Smooth muscle cell (in vitro differentiated cells): ENCODE data around the gene MAP2K5. TPM values are rescaled to one million over a fixed set of nuclear protein-coding genes. Genes with fewer than 3 reads are reported as not detected.

Source experiments
- DNase-seq: peaks from one replicate; lab custom pipeline; 2025; ENCODE audit not compliant: unreplicated experiment; lab: John Stamatoyannopoulos, UW
- H2AFZ ChIP-seq: fragments of 200-600 bp; sonication (generic); 2 replicates; pipeline ENCODE4 v1.6.0; 2016; ENCODE audit warnings: antibody characterized with exemption, low read depth, mild to moderate bottlenecking
- H3F3A ChIP-seq: fragments of 200-600 bp; sonication (generic); 2 replicates; pipeline ENCODE4 v1.6.0; 2017; ENCODE audit warnings: antibody characterized with exemption, low read depth
- H3K27ac ChIP-seq: fragments of 200-600 bp; sonication (generic); 2 replicates; pipeline ENCODE4 v1.5.1; 2016; ENCODE audit warnings: low read depth, mild to moderate bottlenecking
- H3K27me3 ChIP-seq: fragments of 200-600 bp; sonication (generic); 2 replicates; pipeline ENCODE4 v1.6.1; 2016; ENCODE audit warnings: low read depth, mild to moderate bottlenecking
- H3K36me3 ChIP-seq: fragments of 200-600 bp; sonication (generic); 2 replicates; pipeline ENCODE4 v1.5.1; 2016; ENCODE audit warnings: low read depth
- H3K4me1 ChIP-seq: fragments of 200-600 bp; sonication (generic); 2 replicates; pipeline ENCODE4 v1.5.1; 2016; ENCODE audit warnings: low read depth
- H3K4me2 ChIP-seq: fragments of 200-600 bp; sonication (generic); 2 replicates; pipeline ENCODE4 v1.6.0; 2016; ENCODE audit warnings: mild to moderate bottlenecking
- H3K4me3 ChIP-seq: fragments of 200-600 bp; sonication (generic); 2 replicates; pipeline ENCODE4 v1.5.1; 2016; ENCODE audit warnings: mild to moderate bottlenecking
- H3K79me2 ChIP-seq: fragments of 200-600 bp; sonication (generic); 2 replicates; pipeline ENCODE4 v1.6.0; 2016; ENCODE audit warnings: low read depth, mild to moderate bottlenecking
- H3K9ac ChIP-seq: fragments of 200-600 bp; sonication (generic); 2 replicates; pipeline ENCODE4 v1.6.0; 2016; ENCODE audit warnings: low read depth
- H3K9me3 ChIP-seq: fragments of 200-600 bp; sonication (generic); replicated peaks from 2 replicates; pipeline ENCODE4 v1.5.1; 2016; ENCODE audit warnings: low read depth
- H4K20me1 ChIP-seq: fragments of 200-600 bp; sonication (generic); 2 replicates; pipeline ENCODE4 v1.6.0; 2016; ENCODE audit warnings: low read depth
- CTCF ChIP-seq: fragments of 200-600 bp; sonication (generic); IDR thresholded peaks from 2 replicates; pipeline ENCODE4 v1.5.1; 2017; ENCODE audit warnings: borderline replicate concordance, mild to moderate bottlenecking, antibody characterized with exemption; ENCODE audit not compliant: insufficient read depth, poor library complexity, severe bottlenecking
- WGBS: methylation state at CpG from one replicate; pipeline ENCODE4 v1.1.7; 2016; ENCODE audit warnings: low lambda C conversion rate; 5-methylcytosine and 5-hydroxymethylcytosine counted together
- polyA plus RNA-seq: library from polyadenylated mRNA; unstranded; fragments of >200 nt; fragmentation: Nextera tagmentation; extraction: Ambion mirVana; gene quantifications from 2 replicates; pipeline ENCODE4 v1.2.1, GENCODE V29; 2016
- total RNA-seq: library from RNA; depleted of rRNA; stranded (reverse); fragments of >200 nt; gene quantifications from 2 replicates; pipeline ENCODE4 v1.2.3, GENCODE V29; 2014

Gene MAP2K5
- total and polyA plus RNA-seq, 2 experiments from 2014 or later: 4.4 to 7.4 TPM

- H3K36me3 ChIP-seq: peaks cover 3% of the 10 kb centered on the region
- H3K79me2 ChIP-seq: no peaks in the 10 kb centered on the region
- no peaks in the 10 kb centered on the region for H4K20me1 ChIP-seq
- no peaks in the 10 kb centered on the region for H3K4me1 ChIP-seq
- no peak overlapping the region for H3K27ac ChIP-seq
- no peak overlapping the region for H2AFZ ChIP-seq
- TF ChIP-seq CTCF: no peak
- no peaks in the 10 kb centered on the region for H3K27me3 ChIP-seq
- WGBS: 100% methylated on average over 3 of the region's 3 CpGs
- DNase-seq: no peak
- H3K4me3 ChIP-seq: no peak overlapping the region
- H3K9me3 ChIP-seq: no peaks in the 10 kb centered on the region
- H3K9ac ChIP-seq: no peak overlapping the region
- no peak overlapping the region for H3K4me2 ChIP-seq
- H3F3A ChIP-seq: no peaks in the 10 kb centered on the region
These were observed 47.7 kb downstream of the MAP2K5 start for GRCh38 chr15:67590191-67590590.

- no peaks in the 10 kb centered on the region for H3F3A ChIP-seq
- no peak overlapping the region for H2AFZ ChIP-seq
- no peak overlapping the region for H3K4me3 ChIP-seq
- H3K79me2 ChIP-seq: no peaks in the 10 kb centered on the region
- DNase-seq: no peak
- no peaks in the 10 kb centered on the region for H3K27me3 ChIP-seq
- peaks cover 3% of the 10 kb centered on the region for H3K36me3 ChIP-seq
- no peak overlapping the region for H3K27ac ChIP-seq
- H3K9me3 ChIP-seq: no peaks in the 10 kb centered on the region
- H4K20me1 ChIP-seq: no peaks in the 10 kb centered on the region
- no peaks in the 10 kb centered on the region for H3K4me1 ChIP-seq
- H3K4me2 ChIP-seq: no peak overlapping the region
- TF ChIP-seq CTCF: no peak
- H3K9ac ChIP-seq: no peak overlapping the region
These were observed 49.7 kb downstream of the MAP2K5 start for GRCh38 chr15:67592245-67592644.

GRCh38 chr15:67593562-67593961, 51.1 kb downstream of the MAP2K5 start:
- TF ChIP-seq CTCF: no peak
- no peak for DNase-seq
- no peak overlapping the region for H3K27ac ChIP-seq
- no peak overlapping the region for H3K9ac ChIP-seq
- H2AFZ ChIP-seq: no peak overlapping the region
- H3K9me3 ChIP-seq: no peaks in the 10 kb centered on the region
- no peaks in the 10 kb centered on the region for H3F3A ChIP-seq
- H3K79me2 ChIP-seq: no peaks in the 10 kb centered on the region
- no peaks in the 10 kb centered on the region for H4K20me1 ChIP-seq
- H3K36me3 ChIP-seq: no peaks in the 10 kb centered on the region
- H3K4me3 ChIP-seq: no peak overlapping the region
- over 99% methylated on average over 6 of the region's 6 CpGs for WGBS
- no peaks in the 10 kb centered on the region for H3K27me3 ChIP-seq
- H3K4me2 ChIP-seq: no peak overlapping the region
- no peaks in the 10 kb centered on the region for H3K4me1 ChIP-seq

- Histone ChIP-seq H3K9ac (no peak overlapping the region), H4K20me1 (no peaks in the 10 kb centered on the region), H3K4me1 (no peaks in the 10 kb centered on the region), H3K4me2 (no peak overlapping the region), H3K4me3 (no peak overlapping the region), H3K36me3 (no peaks in the 10 kb centered on the region), H3K9me3 (no peaks in the 10 kb centered on the region), H3K79me2 (no peaks in the 10 kb centered on the region), H3K27me3 (no peaks in the 10 kb centered on the region), H3K27ac (no peak overlapping the region), H3F3A (no peaks in the 10 kb centered on the region), H2AFZ (no peak overlapping the region)
- TF ChIP-seq CTCF: no peak
- no peak for DNase-seq
These were observed 52.3 kb downstream of the MAP2K5 start for GRCh38 chr15:67594770-67595169.
